Activated T-cell treated with anti-CD3 and anti-CD28 coated beads, Interleukin-2, amount 50 U/mL, for 4 hours (primary cell): ENCODE data around the gene FARP2. TPM values are rescaled to one million over a fixed set of nuclear protein-coding genes. Genes with fewer than 3 reads are reported as not detected.
A peak's percentile ranks its signal among the peaks of the same experiment; 100 is the strongest.
"Not testable (repeated sequence)": the region's sequence is repeated elsewhere in the genome, so short reads cannot be mapped to it uniquely, and the experiment has no call there.

Experiments used
- ATAC-seq, 2 donors: fragments of 200-7000 bp; cut with Tn5 transposase; one replicate each; pipeline ENCODE4 v1.10.0; 2021
- DNase-seq: peaks from one replicate; pipeline ENCODE4 v3.0.0-alpha.2; 2020
- H3K27me3 Mint-ChIP-seq: one replicate; pipeline ENCODE4 v1.8.0; 2021; ENCODE audit warnings: low read depth, mixed read lengths
- H3K36me3 Mint-ChIP-seq: one replicate; pipeline ENCODE4 v1.8.0; 2022; ENCODE audit warnings: mixed read lengths; ENCODE audit not compliant: insufficient read depth
- H3K4me1 Mint-ChIP-seq: one replicate; pipeline ENCODE4 v1.8.0; 2021; ENCODE audit warnings: low read depth, mixed read lengths
- H3K4me3 Mint-ChIP-seq: one replicate; pipeline ENCODE4 v1.8.0; 2021; ENCODE audit warnings: mild to moderate bottlenecking, moderate library complexity, mixed read lengths
- H3K9me3 Mint-ChIP-seq: one replicate; pipeline ENCODE4 v1.8.0; 2021; ENCODE audit warnings: mixed read lengths
- total RNA-seq, 3 donors: library from RNA; stranded (reverse); gene quantifications; one replicate each; pipeline ENCODE4 v1.2.1, GENCODE V29; 2021

FARP2 gene
- total RNA-seq, 3 donors from 2014 or later: 29.5 to 35.6 (median 30.3) TPM

DNA sequence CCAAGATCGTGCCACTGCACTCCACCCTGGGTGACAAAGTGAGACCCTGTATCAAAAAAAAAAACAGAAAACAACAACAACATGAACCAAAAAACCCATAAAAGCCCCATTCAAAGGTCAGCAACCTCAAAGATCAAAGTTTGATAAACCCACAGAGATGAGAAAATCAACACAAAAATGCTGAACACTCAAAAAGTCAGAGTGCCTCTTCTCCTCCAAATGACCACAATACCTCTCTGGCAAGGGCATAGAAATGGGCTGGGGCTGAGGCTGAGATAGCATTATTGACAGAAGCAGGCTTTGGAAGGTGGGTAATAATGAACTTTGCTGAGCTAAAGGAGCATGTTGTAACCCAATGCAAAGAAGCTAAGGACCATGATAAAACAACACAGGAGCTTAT lies 66.3 kb downstream of the FARP2 start:
- peaks cover 54% of the 10 kb centered on the region for H3K36me3 Mint-ChIP-seq
- H3K4me1 Mint-ChIP-seq: no peaks in the 10 kb centered on the region
- ATAC-seq (no peak), DNase-seq (no peak)
- H3K27me3 Mint-ChIP-seq: no peaks in the 10 kb centered on the region
- H3K4me3 Mint-ChIP-seq: no peak overlapping the region
- peaks cover 22% of the 10 kb centered on the region for H3K9me3 Mint-ChIP-seq

DNA sequence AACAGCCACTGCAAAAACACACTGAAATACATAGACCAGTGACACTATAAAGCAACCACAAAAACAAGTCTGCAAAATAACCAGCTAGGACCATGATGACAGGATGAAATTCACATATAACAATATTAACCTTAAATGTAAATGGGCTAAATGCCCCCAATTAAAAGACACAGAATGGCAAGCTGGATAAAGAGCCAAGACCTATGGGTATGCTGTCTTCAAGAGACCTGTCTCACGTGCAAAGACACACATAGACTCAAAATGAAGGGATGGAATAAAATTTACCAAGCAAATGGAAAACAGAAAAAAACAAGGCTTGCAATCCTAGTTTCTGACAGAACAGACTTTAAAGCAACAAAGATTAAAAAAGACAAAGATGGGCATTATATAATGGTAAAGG lies 67.4 kb downstream of the FARP2 start:
- not testable (repeated sequence) for H3K4me1 Mint-ChIP-seq, H3K4me3 Mint-ChIP-seq, ATAC-seq, DNase-seq, H3K27me3 Mint-ChIP-seq
- peaks cover 22% of the 10 kb centered on the region for H3K9me3 Mint-ChIP-seq
- peaks cover 46% of the 10 kb centered on the region for H3K36me3 Mint-ChIP-seq

- peaks cover 37% of the 10 kb centered on the region for H3K36me3 Mint-ChIP-seq
- no peaks in the 10 kb centered on the region for H3K4me1 Mint-ChIP-seq
- H3K27me3 Mint-ChIP-seq: no peaks in the 10 kb centered on the region
- no peak overlapping the region for H3K4me3 Mint-ChIP-seq
- no peak for DNase-seq
- no peak for ATAC-seq
- peaks cover 22% of the 10 kb centered on the region for H3K9me3 Mint-ChIP-seq
These were observed 69.3 kb downstream of the FARP2 start for GRCh38 chr2:241425368-241425767.

DNA sequence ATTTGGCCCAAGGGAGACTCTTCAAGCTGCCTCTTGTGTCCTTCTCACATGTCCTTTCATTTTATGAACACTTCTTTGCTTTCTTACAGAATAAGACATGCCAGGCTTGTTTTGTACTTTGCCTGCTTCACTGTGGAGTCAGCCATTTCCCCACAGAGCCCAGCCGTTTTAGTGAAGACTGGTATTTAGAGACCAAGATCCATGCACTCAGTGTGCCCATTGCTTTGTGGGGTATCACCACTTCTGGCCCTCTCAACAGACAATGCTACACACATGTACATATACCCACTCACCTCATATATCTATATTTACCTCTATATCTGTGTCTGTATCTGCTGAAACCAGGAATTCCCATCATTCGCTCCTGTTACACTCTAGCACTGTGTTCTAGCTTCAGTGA lies 74.1 kb downstream of the FARP2 start:
- H3K9me3 Mint-ChIP-seq: no peaks in the 10 kb centered on the region
- ATAC-seq: no peak

GRCh38 chr2:241432824-241433448 lies 76.9 kb downstream of the FARP2 start:
- no peak overlapping the region for H3K4me3 Mint-ChIP-seq
- ATAC-seq: no peak
- H3K27me3 Mint-ChIP-seq: no peaks in the 10 kb centered on the region
- no peaks in the 10 kb centered on the region for H3K9me3 Mint-ChIP-seq
- no peak for DNase-seq
- no peaks in the 10 kb centered on the region for H3K4me1 Mint-ChIP-seq
- H3K36me3 Mint-ChIP-seq: peaks cover 31% of the 10 kb centered on the region

More for the DNA sequence above, 74.1 kb downstream of the FARP2 start:
- no peak overlapping the region for H3K4me3 Mint-ChIP-seq
- no peaks in the 10 kb centered on the region for H3K4me1 Mint-ChIP-seq
- H3K27me3 Mint-ChIP-seq: no peaks in the 10 kb centered on the region
- DNase-seq: no peak
- peaks cover 24% of the 10 kb centered on the region for H3K36me3 Mint-ChIP-seq

- H3K9me3 Mint-ChIP-seq: no peaks in the 10 kb centered on the region
- H3K27me3 Mint-ChIP-seq: peaks cover 8% of the 10 kb centered on the region
- H3K36me3 Mint-ChIP-seq: peaks cover 45% of the 10 kb centered on the region
- H3K4me1 Mint-ChIP-seq: no peaks in the 10 kb centered on the region
- H3K4me3 Mint-ChIP-seq: no peak overlapping the region
- DNase-seq: no peak
- no peak for ATAC-seq
These were observed 81.1 kb downstream of the FARP2 start for GRCh38 chr2:241437179-241437578.

- peaks cover 21% of the 10 kb centered on the region for H3K4me1 Mint-ChIP-seq
- no peaks in the 10 kb centered on the region for H3K9me3 Mint-ChIP-seq
- peaks cover 24% of the 10 kb centered on the region for H3K27me3 Mint-ChIP-seq
- no peak overlapping the region for H3K4me3 Mint-ChIP-seq
- H3K36me3 Mint-ChIP-seq: peaks cover 33% of the 10 kb centered on the region
- ATAC-seq (no peak), DNase-seq (no peak)
These were observed 85.4 kb downstream of the FARP2 start for GRCh38 chr2:241441492-241441891.

DNA sequence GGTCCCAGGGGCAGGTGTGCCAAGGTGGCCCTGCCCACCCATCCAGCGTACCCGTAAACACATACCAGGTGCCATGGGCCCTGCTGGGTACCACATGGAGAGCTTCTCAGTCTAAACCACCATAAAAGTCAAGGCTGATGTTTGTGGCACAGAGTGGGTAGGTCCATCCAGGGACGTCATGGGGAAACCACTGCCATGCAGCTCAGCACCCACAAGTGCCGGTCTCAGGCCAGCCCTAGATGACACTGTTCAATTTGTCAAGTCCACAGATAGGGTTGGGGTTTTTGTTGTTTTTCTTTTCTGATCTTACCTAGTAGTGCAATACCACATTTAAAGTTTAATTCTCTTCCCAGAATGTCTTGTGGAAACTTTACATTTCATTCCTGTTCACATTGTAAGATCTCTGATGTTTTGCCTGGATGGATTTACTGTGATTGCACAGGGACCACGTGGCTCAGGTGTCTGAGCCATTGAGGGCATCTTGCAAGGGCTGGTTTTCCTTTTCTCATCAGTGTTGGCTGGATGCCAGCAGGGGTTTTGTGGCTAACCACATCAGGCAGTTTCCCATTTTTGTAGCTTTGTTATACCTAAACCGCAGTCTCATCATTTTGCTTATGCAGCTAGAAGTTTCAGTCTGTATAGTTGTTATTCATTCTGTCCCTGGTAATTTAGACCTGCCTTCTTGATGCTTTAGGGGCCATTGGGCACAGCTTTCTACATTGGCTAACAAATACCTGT lies 87.6 kb downstream of the FARP2 start:
- Mint-ChIP-seq H3K4me3 (no peak overlapping the region), H3K36me3 (peaks cover 26% of the 10 kb centered on the region), H3K27me3 (peaks cover 38% of the 10 kb centered on the region), H3K9me3 (no peaks in the 10 kb centered on the region), H3K4me1 (peaks cover 21% of the 10 kb centered on the region)
- ATAC-seq: peak; percentile 92
- DNase-seq: peak; percentile 92

DNA sequence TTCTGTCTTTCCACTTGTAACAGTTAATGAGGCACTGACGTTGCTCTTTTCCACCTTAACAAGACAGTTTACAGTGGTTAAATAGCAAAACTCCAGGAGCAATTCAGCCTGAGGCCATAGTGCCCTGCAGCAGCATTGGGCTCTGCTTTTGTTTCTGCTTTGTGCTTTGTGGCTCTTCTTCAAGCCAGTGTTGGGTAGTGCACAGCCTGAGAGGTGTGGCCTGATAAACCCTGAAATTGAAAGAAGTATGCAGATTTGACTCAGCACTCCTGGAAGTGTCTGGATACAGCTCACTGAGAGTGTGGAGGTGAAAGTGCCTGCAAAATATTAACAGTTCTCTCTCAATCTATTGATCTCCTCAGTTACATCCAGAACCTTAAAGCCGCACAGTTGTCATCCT lies 89.3 kb downstream of the FARP2 start:
- DNase-seq (no peak), ATAC-seq (no peak)
- peaks cover 40% of the 10 kb centered on the region for H3K27me3 Mint-ChIP-seq
- peaks cover 22% of the 10 kb centered on the region for H3K36me3 Mint-ChIP-seq
- peaks cover 21% of the 10 kb centered on the region for H3K4me1 Mint-ChIP-seq
- H3K9me3 Mint-ChIP-seq: no peaks in the 10 kb centered on the region
- no peak overlapping the region for H3K4me3 Mint-ChIP-seq

DNA sequence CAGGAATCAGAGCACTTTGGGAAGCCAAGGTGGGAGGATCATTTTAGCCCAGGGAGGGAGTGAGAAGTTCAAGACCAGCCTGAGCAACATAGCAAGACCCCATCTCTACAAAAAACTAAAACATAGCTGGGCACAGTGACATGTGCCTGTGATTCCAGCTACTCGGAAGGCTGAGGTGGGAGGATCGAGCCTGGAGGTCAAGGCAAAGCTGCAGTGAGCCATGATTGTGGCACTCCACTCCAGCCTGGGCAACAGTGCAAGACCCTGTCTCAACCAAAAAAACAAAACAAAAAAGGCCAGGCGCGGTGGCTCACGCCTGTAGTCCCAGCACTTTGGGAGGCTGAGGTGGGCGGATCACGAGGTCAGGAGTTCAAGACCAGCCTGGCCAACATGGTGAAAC lies 94.0 kb downstream of the FARP2 start:
- peaks cover 29% of the 10 kb centered on the region for H3K27me3 Mint-ChIP-seq
- H3K4me3 Mint-ChIP-seq, H3K4me1 Mint-ChIP-seq, H3K36me3 Mint-ChIP-seq, ATAC-seq, H3K9me3 Mint-ChIP-seq, DNase-seq: not testable (repeated sequence)

DNA sequence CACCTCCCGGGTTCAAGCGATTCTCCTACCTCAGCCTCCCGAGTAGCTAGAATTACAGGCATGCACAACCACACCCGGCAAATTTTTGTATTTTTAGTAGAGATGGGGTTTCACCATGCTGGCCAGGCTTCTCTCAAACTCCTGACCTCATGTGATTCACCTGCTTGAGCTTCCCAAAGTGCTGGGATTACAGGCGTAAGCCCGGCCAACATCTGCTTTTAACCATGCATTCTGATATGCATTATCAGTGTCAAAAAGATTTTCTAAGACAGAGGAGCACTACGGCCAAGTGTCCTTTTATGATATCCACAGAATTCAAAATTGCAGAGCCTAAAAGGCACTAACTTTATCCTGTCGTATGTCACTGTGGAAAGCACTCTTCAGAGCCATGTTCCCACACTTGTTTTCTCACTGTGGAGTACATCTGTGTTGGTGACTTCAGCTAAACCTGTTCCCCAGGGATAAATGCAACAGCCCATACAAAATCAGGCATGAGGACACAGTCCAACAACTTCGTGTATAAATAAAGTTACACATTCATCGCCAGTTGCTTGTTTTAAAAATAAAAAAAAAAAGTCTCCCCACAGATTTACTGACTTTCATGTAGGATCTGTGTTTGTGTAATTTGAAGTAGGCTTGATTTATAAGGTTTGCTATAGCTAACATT lies 95.9 kb downstream of the FARP2 start:
- H3K9me3 Mint-ChIP-seq: no peaks in the 10 kb centered on the region
- peaks cover 18% of the 10 kb centered on the region for H3K27me3 Mint-ChIP-seq
- peaks cover 2% of the 10 kb centered on the region for H3K36me3 Mint-ChIP-seq
- H3K4me3 Mint-ChIP-seq: no peak overlapping the region
- no peak for ATAC-seq
- no peak for DNase-seq
- H3K4me1 Mint-ChIP-seq: no peaks in the 10 kb centered on the region

DNA sequence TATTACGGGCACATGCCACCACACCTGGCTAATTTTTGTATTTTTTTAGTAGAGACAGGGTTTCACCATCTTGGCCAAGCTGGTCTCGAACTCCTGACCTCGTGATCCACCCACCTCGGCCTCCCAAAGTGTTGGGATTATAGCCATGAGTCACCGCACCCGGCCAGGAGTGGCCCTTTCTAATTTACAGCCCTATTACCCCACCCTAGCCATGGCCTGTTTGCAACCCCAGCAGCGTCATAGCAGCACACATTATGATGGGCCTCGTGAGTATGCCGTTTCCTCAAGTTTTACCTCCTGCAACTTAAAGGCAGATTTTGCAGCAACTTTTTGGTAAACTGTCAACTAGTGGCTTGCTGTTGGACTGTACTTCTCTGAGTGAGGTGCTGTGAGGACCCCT lies 97.8 kb downstream of the FARP2 start:
- H3K4me3 Mint-ChIP-seq, H3K36me3 Mint-ChIP-seq, DNase-seq, H3K9me3 Mint-ChIP-seq, ATAC-seq, H3K4me1 Mint-ChIP-seq, H3K27me3 Mint-ChIP-seq: not testable (repeated sequence)

- ATAC-seq (no peak), DNase-seq (no peak)
- no peaks in the 10 kb centered on the region for H3K9me3 Mint-ChIP-seq
- H3K36me3 Mint-ChIP-seq: no peaks in the 10 kb centered on the region
- H3K27me3 Mint-ChIP-seq: peaks cover 6% of the 10 kb centered on the region
- H3K4me1 Mint-ChIP-seq: no peaks in the 10 kb centered on the region
- no peak overlapping the region for H3K4me3 Mint-ChIP-seq
These were observed 98.9 kb downstream of the FARP2 start for GRCh38 chr2:241454837-241455485.

DNA sequence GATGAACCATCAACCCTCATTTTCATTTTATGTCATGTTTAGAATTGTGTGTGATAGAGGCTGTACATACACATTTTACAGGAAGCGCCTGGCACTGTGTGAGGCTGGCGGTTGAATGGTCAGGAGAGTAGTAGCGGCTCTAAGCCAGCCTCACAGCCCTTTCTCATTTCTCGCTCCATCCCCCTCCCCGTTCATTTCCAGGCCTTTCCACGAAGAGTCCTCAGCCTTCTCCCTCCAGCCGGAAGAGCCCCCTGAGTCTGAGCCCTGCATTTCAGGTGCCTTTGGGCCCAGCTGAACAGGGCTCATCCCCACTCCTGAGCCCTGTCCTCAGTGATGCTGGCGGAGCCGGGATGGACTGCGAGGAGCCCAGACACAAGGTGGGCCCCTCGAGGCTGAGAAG lies 100.5 kb downstream of the FARP2 start:
- H3K27me3 Mint-ChIP-seq: peaks cover 4% of the 10 kb centered on the region
- no peak overlapping the region for H3K4me3 Mint-ChIP-seq
- H3K36me3 Mint-ChIP-seq: no peaks in the 10 kb centered on the region
- ATAC-seq (no peak), DNase-seq (no peak)
- no peaks in the 10 kb centered on the region for H3K4me1 Mint-ChIP-seq
- H3K9me3 Mint-ChIP-seq: no peaks in the 10 kb centered on the region
